ENCODE data around the gene OR5M8.

OR5M8 gene

DNA sequence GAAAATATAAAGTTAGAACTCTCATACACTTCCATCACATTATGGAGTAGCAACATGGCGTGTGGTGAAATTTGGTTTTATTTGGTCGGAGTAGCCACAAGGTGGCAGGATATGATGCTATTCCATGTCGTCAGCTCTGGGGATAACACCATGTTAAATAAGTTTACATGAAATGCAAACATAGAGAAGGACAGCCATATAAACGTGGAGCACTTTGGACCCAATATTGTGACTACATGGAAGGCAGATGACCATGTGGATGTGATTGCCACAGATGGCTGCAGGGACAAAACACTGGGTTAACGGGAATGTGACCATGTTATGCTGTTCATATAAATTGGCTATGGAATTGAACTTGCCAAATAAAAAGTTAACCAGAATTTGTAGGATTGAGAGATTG, 30.8 kb upstream of the OR5M8 start:
- no peaks in the 10 kb centered on the region for H3K36me3 ChIP-seq (ENCODE audit: low read length)
- H3K9ac ChIP-seq (ENCODE audit: low read length) = no peak overlapping the region
- H3K9me2 ChIP-seq (replicated peaks; ENCODE audit: insufficient read depth, low read length) = no peaks in the 10 kb centered on the region
- H3K9me3 ChIP-seq (ENCODE audit: insufficient read depth, low read length) = no peaks in the 10 kb centered on the region
- H3K4me2 ChIP-seq (ENCODE audit: low read depth, low read length, poor library complexity, severe bottlenecking) = no peak overlapping the region
- no peak for TF ChIP-seq EZH2phosphoT487 (conservative IDR thresholded peaks at IDR 0.05; ENCODE audit: low read length)
- TF ChIP-seq, protein P1, sequence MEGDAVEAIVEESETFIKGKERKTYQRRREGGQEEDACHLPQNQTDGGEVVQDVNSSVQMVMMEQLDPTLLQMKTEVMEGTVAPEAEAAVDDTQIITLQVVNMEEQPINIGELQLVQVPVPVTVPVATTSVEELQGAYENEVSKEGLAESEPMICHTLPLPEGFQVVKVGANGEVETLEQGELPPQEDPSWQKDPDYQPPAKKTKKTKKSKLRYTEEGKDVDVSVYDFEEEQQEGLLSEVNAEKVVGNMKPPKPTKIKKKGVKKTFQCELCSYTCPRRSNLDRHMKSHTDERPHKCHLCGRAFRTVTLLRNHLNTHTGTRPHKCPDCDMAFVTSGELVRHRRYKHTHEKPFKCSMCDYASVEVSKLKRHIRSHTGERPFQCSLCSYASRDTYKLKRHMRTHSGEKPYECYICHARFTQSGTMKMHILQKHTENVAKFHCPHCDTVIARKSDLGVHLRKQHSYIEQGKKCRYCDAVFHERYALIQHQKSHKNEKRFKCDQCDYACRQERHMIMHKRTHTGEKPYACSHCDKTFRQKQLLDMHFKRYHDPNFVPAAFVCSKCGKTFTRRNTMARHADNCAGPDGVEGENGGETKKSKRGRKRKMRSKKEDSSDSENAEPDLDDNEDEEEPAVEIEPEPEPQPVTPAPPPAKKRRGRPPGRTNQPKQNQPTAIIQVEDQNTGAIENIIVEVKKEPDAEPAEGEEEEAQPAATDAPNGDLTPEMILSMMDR (IDR thresholded peaks at IDR 0.05; ENCODE audit: insufficient read depth, low read length, poor library complexity, severe bottlenecking) = no peak
- H3K27me3 ChIP-seq (ENCODE audit: low read length) = no peaks in the 10 kb centered on the region
- H3K79me2 ChIP-seq (ENCODE audit: insufficient read depth, low read length) = no peaks in the 10 kb centered on the region
- no peaks in the 10 kb centered on the region for H4K20me1 ChIP-seq (ENCODE audit: low read depth, low read length)
- no peak overlapping the region for H2AFZ ChIP-seq (ENCODE audit: low read depth, low read length, severe bottlenecking)
- H3F3A ChIP-seq (ENCODE audit: insufficient read depth) = no peaks in the 10 kb centered on the region
- no peak overlapping the region for H3K4me3 ChIP-seq (ENCODE audit: insufficient read depth, low read length, poor library complexity, severe bottlenecking)
- no peak overlapping the region for H3K27ac ChIP-seq (ENCODE audit: low read depth, low read length)

DNA sequence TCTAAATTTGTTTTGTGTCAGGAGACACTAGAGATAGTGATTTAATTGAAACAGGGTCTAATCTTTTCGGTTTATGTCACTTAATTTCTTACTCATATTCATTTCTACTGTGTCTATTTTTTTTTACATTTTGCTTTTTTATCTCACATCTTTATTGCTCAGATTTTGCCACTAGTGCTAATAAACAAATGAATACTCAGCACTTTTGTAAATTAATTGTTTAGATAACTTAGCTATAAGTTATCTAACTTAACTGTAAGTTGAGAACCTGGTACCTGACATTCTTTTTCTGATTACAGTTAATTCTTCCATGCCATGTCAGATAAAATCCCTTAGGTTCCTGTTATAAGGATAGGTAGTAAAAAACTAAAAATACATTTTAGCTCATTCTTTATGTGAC, 22.1 kb upstream of the OR5M8 start:
- no peak for TF ChIP-seq EZH2phosphoT487 (conservative IDR thresholded peaks at IDR 0.05; ENCODE audit: low read length)
- TF ChIP-seq, protein P1 (IDR thresholded peaks at IDR 0.05; ENCODE audit: insufficient read depth, low read length, poor library complexity, severe bottlenecking) = no peak
- Histone ChIP-seq H3K27ac (ENCODE audit: low read depth, low read length) (no peak overlapping the region), H3K36me3 (ENCODE audit: low read length) (no peaks in the 10 kb centered on the region), H3K27me3 (ENCODE audit: low read length) (no peaks in the 10 kb centered on the region), H3K9me2 (replicated peaks; ENCODE audit: insufficient read depth, low read length) (no peaks in the 10 kb centered on the region), H4K20me1 (ENCODE audit: low read depth, low read length) (no peaks in the 10 kb centered on the region), H2AFZ (ENCODE audit: low read depth, low read length, severe bottlenecking) (no peak overlapping the region), H3K9ac (ENCODE audit: low read length) (no peak overlapping the region), H3K9me3 (ENCODE audit: insufficient read depth, low read length) (no peaks in the 10 kb centered on the region), H3K4me2 (ENCODE audit: low read depth, low read length, poor library complexity, severe bottlenecking) (no peak overlapping the region), H3K79me2 (ENCODE audit: insufficient read depth, low read length) (no peaks in the 10 kb centered on the region), H3F3A (ENCODE audit: insufficient read depth) (no peaks in the 10 kb centered on the region), H3K4me3 (ENCODE audit: insufficient read depth, low read length, poor library complexity, severe bottlenecking) (no peak overlapping the region)

DNA sequence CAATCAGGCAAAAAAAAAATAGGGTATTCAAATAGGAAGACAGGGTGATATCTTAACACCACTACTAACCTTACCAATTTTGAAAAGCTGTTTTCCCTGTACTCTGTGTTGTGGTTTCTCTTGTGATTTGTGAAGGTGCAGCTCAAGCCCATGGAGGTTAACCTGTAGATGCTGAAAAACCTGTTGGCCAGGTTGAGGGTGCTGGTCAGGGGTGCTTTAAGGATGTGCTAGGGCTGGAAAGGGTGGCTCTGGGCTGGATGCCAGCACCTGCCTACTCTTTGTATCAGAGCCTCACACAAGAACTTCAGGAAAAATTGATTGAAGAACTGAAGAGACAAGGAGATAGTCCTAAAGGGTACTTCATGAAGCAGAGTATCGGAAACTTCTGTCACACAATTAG, 18.3 kb upstream of the OR5M8 start:
- no peaks in the 10 kb centered on the region for H3K79me2 ChIP-seq (ENCODE audit: insufficient read depth, low read length)
- TF ChIP-seq EZH2phosphoT487 (conservative IDR thresholded peaks at IDR 0.05; ENCODE audit: low read length) = no peak
- TF ChIP-seq, protein P1 (IDR thresholded peaks at IDR 0.05; ENCODE audit: insufficient read depth, low read length, poor library complexity, severe bottlenecking) = no peak
- H3F3A ChIP-seq (ENCODE audit: insufficient read depth) = no peaks in the 10 kb centered on the region
- H3K27me3 ChIP-seq (ENCODE audit: low read length) = no peaks in the 10 kb centered on the region
- H2AFZ ChIP-seq (ENCODE audit: low read depth, low read length, severe bottlenecking) = no peak overlapping the region
- no peaks in the 10 kb centered on the region for H4K20me1 ChIP-seq (ENCODE audit: low read depth, low read length)
- H3K9me3 ChIP-seq (ENCODE audit: insufficient read depth, low read length) = no peaks in the 10 kb centered on the region
- H3K9ac ChIP-seq (ENCODE audit: low read length) = no peak overlapping the region
- H3K36me3 ChIP-seq (ENCODE audit: low read length) = no peaks in the 10 kb centered on the region
- no peak overlapping the region for H3K4me2 ChIP-seq (ENCODE audit: low read depth, low read length, poor library complexity, severe bottlenecking)
- no peak overlapping the region for H3K27ac ChIP-seq (ENCODE audit: low read depth, low read length)
- no peaks in the 10 kb centered on the region for H3K9me2 ChIP-seq (replicated peaks; ENCODE audit: insufficient read depth, low read length)
- no peak overlapping the region for H3K4me3 ChIP-seq (ENCODE audit: insufficient read depth, low read length, poor library complexity, severe bottlenecking)
